ENCODE results near the gene LRG1.

LRG1 gene

DNA sequence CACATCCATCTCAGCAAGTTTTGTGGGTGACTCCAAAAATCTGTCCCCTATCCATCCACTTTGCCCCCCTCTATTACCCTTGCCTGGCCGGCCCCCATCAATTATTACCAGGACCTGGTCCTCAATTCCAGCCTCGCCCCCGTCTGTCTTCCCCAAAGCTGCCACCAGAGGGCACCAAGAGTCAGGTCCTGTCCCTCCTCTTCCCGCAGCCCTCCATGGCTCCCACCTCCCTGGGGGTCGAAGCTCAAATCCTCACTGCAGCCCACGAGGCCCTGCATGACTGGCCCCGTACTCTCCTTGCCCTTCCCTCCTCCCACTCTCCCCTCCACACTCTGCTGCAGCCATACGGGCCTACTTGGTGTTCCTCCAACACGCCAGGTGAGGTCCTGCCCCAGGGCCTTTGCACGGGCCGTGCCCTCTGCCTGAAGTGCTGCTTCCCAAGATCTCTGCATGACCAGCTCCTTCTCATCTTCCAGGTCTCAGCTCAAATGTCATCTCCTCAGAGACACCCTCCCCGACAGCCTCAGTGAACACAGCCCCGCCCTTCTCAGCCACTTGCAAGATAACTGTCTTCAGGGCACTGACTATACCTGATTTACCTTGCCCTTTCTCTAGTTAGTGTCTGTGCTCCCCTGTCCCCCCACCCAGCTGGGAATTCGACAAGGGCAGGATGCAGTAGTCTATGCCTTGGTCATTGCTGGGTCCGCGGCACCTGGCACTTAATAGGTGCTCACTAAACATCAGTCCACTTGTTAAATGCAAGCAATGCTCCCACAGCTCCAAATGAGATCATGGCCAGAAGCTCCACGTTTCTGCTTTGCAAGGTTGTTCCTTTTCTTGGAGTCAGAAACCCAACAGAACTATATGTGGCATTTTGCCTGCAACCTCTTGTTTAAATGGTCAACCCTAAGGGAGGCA, 36.4 kb upstream of the LRG1 start:
- no peaks in the 10 kb centered on the region for H4K20me1 ChIP-seq (ENCODE audit: insufficient read depth)
- TF ChIP-seq, protein P1, sequence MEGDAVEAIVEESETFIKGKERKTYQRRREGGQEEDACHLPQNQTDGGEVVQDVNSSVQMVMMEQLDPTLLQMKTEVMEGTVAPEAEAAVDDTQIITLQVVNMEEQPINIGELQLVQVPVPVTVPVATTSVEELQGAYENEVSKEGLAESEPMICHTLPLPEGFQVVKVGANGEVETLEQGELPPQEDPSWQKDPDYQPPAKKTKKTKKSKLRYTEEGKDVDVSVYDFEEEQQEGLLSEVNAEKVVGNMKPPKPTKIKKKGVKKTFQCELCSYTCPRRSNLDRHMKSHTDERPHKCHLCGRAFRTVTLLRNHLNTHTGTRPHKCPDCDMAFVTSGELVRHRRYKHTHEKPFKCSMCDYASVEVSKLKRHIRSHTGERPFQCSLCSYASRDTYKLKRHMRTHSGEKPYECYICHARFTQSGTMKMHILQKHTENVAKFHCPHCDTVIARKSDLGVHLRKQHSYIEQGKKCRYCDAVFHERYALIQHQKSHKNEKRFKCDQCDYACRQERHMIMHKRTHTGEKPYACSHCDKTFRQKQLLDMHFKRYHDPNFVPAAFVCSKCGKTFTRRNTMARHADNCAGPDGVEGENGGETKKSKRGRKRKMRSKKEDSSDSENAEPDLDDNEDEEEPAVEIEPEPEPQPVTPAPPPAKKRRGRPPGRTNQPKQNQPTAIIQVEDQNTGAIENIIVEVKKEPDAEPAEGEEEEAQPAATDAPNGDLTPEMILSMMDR (conservative IDR thresholded peaks at IDR 0.05; ENCODE audit: low read depth, low read length): peak; percentile 83
- H2AFZ ChIP-seq (ENCODE audit: low read depth): no peak overlapping the region
- no peaks in the 10 kb centered on the region for H3K36me3 ChIP-seq (ENCODE audit: insufficient read depth)
- H3K27me3 ChIP-seq (ENCODE audit: insufficient read depth, low read depth): peaks cover 71% of the 10 kb centered on the region
- H3K4me3 ChIP-seq (IDR thresholded peaks at IDR 0.05; ENCODE audit: insufficient read depth, low read depth, low read length): no peak overlapping the region
- H3K79me2 ChIP-seq (ENCODE audit: insufficient read depth, low read depth): no peaks in the 10 kb centered on the region
- no peak overlapping the region for H3K9ac ChIP-seq
- H3K4me2 ChIP-seq: no peak overlapping the region
- H3K27ac ChIP-seq: no peak overlapping the region
- H3K4me1 ChIP-seq (ENCODE audit: low read depth, poor library complexity, severe bottlenecking): peaks cover 13% of the 10 kb centered on the region

DNA sequence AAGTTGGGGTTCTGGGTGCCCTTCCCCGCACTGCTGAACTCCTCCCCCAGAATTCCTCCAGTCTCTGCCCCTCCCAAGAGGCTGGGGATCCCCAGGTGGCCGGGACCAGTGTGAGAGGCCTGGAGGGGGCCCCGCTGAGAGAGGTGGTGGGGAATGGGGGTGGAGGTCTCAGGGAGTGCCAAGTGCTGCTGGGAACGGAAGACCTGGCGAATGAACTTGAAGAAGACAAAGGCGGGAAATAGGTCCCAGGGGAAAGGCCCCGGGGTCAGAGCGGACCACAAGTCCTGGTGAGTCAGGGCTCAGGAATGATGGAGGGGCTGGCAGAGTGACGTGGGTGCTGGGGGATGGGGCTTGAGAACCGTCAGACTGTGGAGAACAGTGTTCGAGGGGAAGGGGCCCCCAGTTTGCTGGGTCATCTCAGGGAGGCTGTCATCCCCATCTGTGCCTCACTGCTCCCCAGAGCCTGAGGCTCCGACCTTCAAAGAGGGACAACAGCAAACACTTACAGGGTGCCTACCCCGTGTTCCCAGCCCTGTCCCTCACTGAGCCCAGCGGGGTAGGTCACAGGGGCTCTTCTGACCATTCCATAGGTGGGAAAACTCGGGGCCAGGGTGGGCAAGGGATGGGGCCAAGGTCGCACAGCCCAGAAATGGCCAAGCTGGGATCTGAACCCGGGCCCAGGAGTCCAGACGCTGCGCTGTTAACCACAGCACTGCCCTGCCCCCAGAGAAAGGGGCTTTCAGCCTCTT, 35.6 kb upstream of the LRG1 start:
- Histone ChIP-seq H3K4me1 (ENCODE audit: low read depth, poor library complexity, severe bottlenecking) (peaks cover 13% of the 10 kb centered on the region), H3K4me2 (no peak overlapping the region), H3K9ac (no peak overlapping the region), H3K36me3 (ENCODE audit: insufficient read depth) (no peaks in the 10 kb centered on the region), H3K4me3 (IDR thresholded peaks at IDR 0.05; ENCODE audit: insufficient read depth, low read depth, low read length) (no peak overlapping the region), H3K27ac (no peak overlapping the region), H3K79me2 (ENCODE audit: insufficient read depth, low read depth) (no peaks in the 10 kb centered on the region), H3K27me3 (ENCODE audit: insufficient read depth, low read depth) (peaks cover 72% of the 10 kb centered on the region), H4K20me1 (ENCODE audit: insufficient read depth) (no peaks in the 10 kb centered on the region), H2AFZ (ENCODE audit: low read depth) (no peak overlapping the region)
- TF ChIP-seq, protein P1 (conservative IDR thresholded peaks at IDR 0.05; ENCODE audit: low read depth, low read length): no peak

DNA sequence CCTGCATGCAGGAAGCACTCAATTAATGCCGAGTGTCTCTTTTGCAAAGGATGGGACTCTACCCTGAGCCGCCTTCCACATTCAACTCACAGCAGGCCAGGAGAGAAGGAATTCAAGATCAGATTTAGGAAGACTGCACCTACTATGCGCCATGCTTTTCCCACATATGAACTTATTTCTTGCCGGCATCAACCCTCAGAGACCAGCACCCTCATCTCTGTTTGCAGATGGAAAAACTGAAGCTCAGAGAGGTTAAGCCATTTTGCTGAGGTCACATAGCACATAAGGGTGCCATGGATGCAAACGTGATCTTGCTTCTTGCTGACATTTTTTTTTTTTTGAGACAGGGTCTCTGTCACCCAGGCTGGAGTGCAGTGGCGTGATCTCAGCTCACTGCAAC, 33.8 kb upstream of the LRG1 start:
- Histone ChIP-seq H2AFZ (ENCODE audit: low read depth) (no peak overlapping the region), H3K27me3 (ENCODE audit: insufficient read depth, low read depth) (peaks cover 57% of the 10 kb centered on the region), H3K36me3 (ENCODE audit: insufficient read depth) (no peaks in the 10 kb centered on the region), H3K27ac (no peak overlapping the region), H3K4me3 (IDR thresholded peaks at IDR 0.05; ENCODE audit: insufficient read depth, low read depth, low read length) (no peak overlapping the region), H4K20me1 (ENCODE audit: insufficient read depth) (no peaks in the 10 kb centered on the region), H3K9ac (no peak overlapping the region), H3K4me1 (ENCODE audit: low read depth, poor library complexity, severe bottlenecking) (peaks cover 13% of the 10 kb centered on the region), H3K4me2 (no peak overlapping the region), H3K79me2 (ENCODE audit: insufficient read depth, low read depth) (no peaks in the 10 kb centered on the region)
- TF ChIP-seq, protein P1 (conservative IDR thresholded peaks at IDR 0.05; ENCODE audit: low read depth, low read length): no peak

DNA sequence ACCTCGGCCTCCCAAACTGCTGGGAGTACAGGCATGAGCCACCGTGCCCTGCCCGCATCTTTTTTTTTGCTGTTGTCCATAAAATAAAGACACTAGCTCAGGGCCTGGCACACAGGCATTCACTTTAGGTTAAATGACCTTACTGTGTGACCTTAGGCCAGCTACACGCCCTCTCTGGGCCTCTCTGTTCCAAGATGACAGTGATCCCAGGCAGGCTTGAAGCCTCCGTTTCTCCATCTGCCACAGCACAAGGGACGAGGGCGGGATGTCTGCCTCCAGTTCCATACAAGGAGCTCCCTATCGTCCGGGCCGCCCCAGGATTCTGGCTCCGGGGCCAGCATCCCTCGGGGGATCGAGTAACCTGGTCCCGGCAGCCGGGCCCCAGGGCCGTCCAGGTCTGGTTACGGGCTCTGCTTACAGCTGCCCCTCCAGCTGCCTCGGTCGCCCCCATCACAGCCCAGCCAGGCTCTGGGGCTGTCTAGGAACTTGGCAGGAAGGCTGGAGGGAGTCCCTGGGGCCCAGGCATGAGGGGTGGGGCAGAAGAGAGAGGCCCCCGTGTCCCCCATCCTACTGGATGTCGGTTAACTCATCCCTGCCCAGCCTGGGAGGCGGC, 31.6 kb upstream of the LRG1 start:
- H3K27me3 ChIP-seq (ENCODE audit: insufficient read depth, low read depth): peaks cover 47% of the 10 kb centered on the region
- H3K36me3 ChIP-seq (ENCODE audit: insufficient read depth): no peaks in the 10 kb centered on the region
- no peak overlapping the region for H2AFZ ChIP-seq (ENCODE audit: low read depth)
- H3K27ac ChIP-seq: no peak overlapping the region
- no peak overlapping the region for H3K9ac ChIP-seq
- H3K4me2 ChIP-seq: no peak overlapping the region
- no peaks in the 10 kb centered on the region for H4K20me1 ChIP-seq (ENCODE audit: insufficient read depth)
- no peaks in the 10 kb centered on the region for H3K79me2 ChIP-seq (ENCODE audit: insufficient read depth, low read depth)
- peaks cover 21% of the 10 kb centered on the region for H3K4me1 ChIP-seq (ENCODE audit: low read depth, poor library complexity, severe bottlenecking)
- H3K4me3 ChIP-seq (IDR thresholded peaks at IDR 0.05; ENCODE audit: insufficient read depth, low read depth, low read length): no peak overlapping the region
- TF ChIP-seq, protein P1 (conservative IDR thresholded peaks at IDR 0.05; ENCODE audit: low read depth, low read length): no peak

Measured in KMS-11 (cell line).